Measurements from ENCODE around the gene LUC7L. TPM values are rescaled to one million over a fixed set of nuclear protein-coding genes. Genes with fewer than 3 reads are reported as not detected.

Gene LUC7L
- polyA plus RNA-seq, 2 of the 4 experiments (the other 2 are of a cell fraction) = 51.6 to 67.6 TPM

Small RNA genes within 50 kb of the gene (small RNA-seq; reads per million reads assigned to genes)
- gene RF00019 = 0 reads per million in 6 experiments

Other genes with a start within 250 kb of the LUC7L start
- gene POLR3K, start 175.8 kb downstream of the LUC7L start, polyA plus RNA-seq (2011; rRNA removed) = 46.9 and 50.9 TPM in 2 replicates
- gene POLR3K, start 175.8 kb downstream of the LUC7L start, polyA plus RNA-seq (2017; fragmentation: RNase III; extraction: RNeasy Plus Mini Kit Qiagen cat#74134 plus additional on column Dnase treatment) = 45.6 to 51.8 TPM (median 47.6 TPM) in 3 replicates
- gene SNRNP25, start 175.6 kb downstream of the LUC7L start, polyA plus RNA-seq (2011; rRNA removed) = 43.5 and 45.0 TPM in 2 replicates
- 82.1 to 83.0 TPM (median 82.2 TPM) in 3 replicates for gene SNRNP25, start 175.6 kb downstream of the LUC7L start, polyA plus RNA-seq (2017; fragmentation: RNase III; extraction: RNeasy Plus Mini Kit Qiagen cat#74134 plus additional on column Dnase treatment)
- gene RHBDF1, start 156.8 kb downstream of the LUC7L start, polyA plus RNA-seq (2011; rRNA removed) = 13.5 and 17.9 TPM in 2 replicates
- 17.5 to 20.5 TPM (median 19.2 TPM) in 3 replicates for gene RHBDF1, start 156.8 kb downstream of the LUC7L start, polyA plus RNA-seq (2017; fragmentation: RNase III; extraction: RNeasy Plus Mini Kit Qiagen cat#74134 plus additional on column Dnase treatment)
- gene MPG, start 151.2 kb downstream of the LUC7L start, polyA plus RNA-seq (2011; rRNA removed) = 25.5 and 28.2 TPM in 2 replicates
- 42.3 to 54.3 TPM (median 47.6 TPM) in 3 replicates for gene MPG, start 151.2 kb downstream of the LUC7L start, polyA plus RNA-seq (2017; fragmentation: RNase III; extraction: RNeasy Plus Mini Kit Qiagen cat#74134 plus additional on column Dnase treatment)
- gene NPRL3, start 90.8 kb downstream of the LUC7L start, polyA plus RNA-seq (2011; rRNA removed) = 15.8 and 17.0 TPM in 2 replicates
- gene NPRL3, start 90.8 kb downstream of the LUC7L start, polyA plus RNA-seq (2017; fragmentation: RNase III; extraction: RNeasy Plus Mini Kit Qiagen cat#74134 plus additional on column Dnase treatment) = 24.6 to 28.4 TPM (median 25.9 TPM) in 3 replicates
- not detected in 2 replicates for gene HBZ, start 76.8 kb downstream of the LUC7L start, polyA plus RNA-seq (2011; rRNA removed)
- gene HBZ, start 76.8 kb downstream of the LUC7L start, polyA plus RNA-seq (2017; fragmentation: RNase III; extraction: RNeasy Plus Mini Kit Qiagen cat#74134 plus additional on column Dnase treatment) = not detected in 3 replicates
- not detected in 2 replicates for gene HBM, start 63.5 kb downstream of the LUC7L start, polyA plus RNA-seq (2011; rRNA removed)
- gene HBM, start 63.5 kb downstream of the LUC7L start, polyA plus RNA-seq (2017; fragmentation: RNase III; extraction: RNeasy Plus Mini Kit Qiagen cat#74134 plus additional on column Dnase treatment) = not detected in 3 replicates
- 0.20 and 0.26 TPM in 2 replicates for gene HBA2, start 56.6 kb downstream of the LUC7L start, polyA plus RNA-seq (2011; rRNA removed)
- gene HBA2, start 56.6 kb downstream of the LUC7L start, polyA plus RNA-seq (2017; fragmentation: RNase III; extraction: RNeasy Plus Mini Kit Qiagen cat#74134 plus additional on column Dnase treatment) = 0.23 to 0.68 TPM in 2 of 3 replicates, not detected in the other
- gene HBA1, start 52.8 kb downstream of the LUC7L start, polyA plus RNA-seq (2011; rRNA removed) = not detected in 2 replicates
- 0.51 to 1.3 TPM (median 0.58 TPM) in 3 replicates for gene HBA1, start 52.8 kb downstream of the LUC7L start, polyA plus RNA-seq (2017; fragmentation: RNase III; extraction: RNeasy Plus Mini Kit Qiagen cat#74134 plus additional on column Dnase treatment)
- 2.0 and 2.3 TPM in 2 replicates for gene HBQ1, start 49.0 kb downstream of the LUC7L start, polyA plus RNA-seq (2011; rRNA removed)
- 2.8 to 4.7 TPM (median 3.2 TPM) in 3 replicates for gene HBQ1, start 49.0 kb downstream of the LUC7L start, polyA plus RNA-seq (2017; fragmentation: RNase III; extraction: RNeasy Plus Mini Kit Qiagen cat#74134 plus additional on column Dnase treatment)
- 25.6 and 27.4 TPM in 2 replicates for gene FAM234A, start 5.4 kb upstream of the LUC7L start, polyA plus RNA-seq (2011; rRNA removed)
- gene FAM234A, start 5.4 kb upstream of the LUC7L start, polyA plus RNA-seq (2017; fragmentation: RNase III; extraction: RNeasy Plus Mini Kit Qiagen cat#74134 plus additional on column Dnase treatment) = 52.3 to 54.9 TPM (median 53.3 TPM) in 3 replicates
- gene RGS11, start 46.5 kb upstream of the LUC7L start, polyA plus RNA-seq (2011; rRNA removed) = 2.1 and 2.6 TPM in 2 replicates
- gene RGS11, start 46.5 kb upstream of the LUC7L start, polyA plus RNA-seq (2017; fragmentation: RNase III; extraction: RNeasy Plus Mini Kit Qiagen cat#74134 plus additional on column Dnase treatment) = 4.2 to 6.7 TPM (median 5.3 TPM) in 3 replicates
- gene ARHGDIG, start 51.1 kb upstream of the LUC7L start, polyA plus RNA-seq (2011; rRNA removed) = 0.82 and 1.1 TPM in 2 replicates
- gene ARHGDIG, start 51.1 kb upstream of the LUC7L start, polyA plus RNA-seq (2017; fragmentation: RNase III; extraction: RNeasy Plus Mini Kit Qiagen cat#74134 plus additional on column Dnase treatment) = 1.3 to 1.9 TPM (median 1.4 TPM) in 3 replicates
- gene PDIA2, start 53.7 kb upstream of the LUC7L start, polyA plus RNA-seq (2011; rRNA removed) = 0.21 and 0.45 TPM in 2 replicates
- 0.42 to 0.82 TPM (median 0.52 TPM) in 3 replicates for gene PDIA2, start 53.7 kb upstream of the LUC7L start, polyA plus RNA-seq (2017; fragmentation: RNase III; extraction: RNeasy Plus Mini Kit Qiagen cat#74134 plus additional on column Dnase treatment)
- 8.7 and 8.9 TPM in 2 replicates for gene AXIN1, start 123.3 kb upstream of the LUC7L start, polyA plus RNA-seq (2011; rRNA removed)
- 18.1 to 19.3 TPM (median 18.6 TPM) in 3 replicates for gene AXIN1, start 123.3 kb upstream of the LUC7L start, polyA plus RNA-seq (2017; fragmentation: RNase III; extraction: RNeasy Plus Mini Kit Qiagen cat#74134 plus additional on column Dnase treatment)
- gene MRPL28, start 141.1 kb upstream of the LUC7L start, polyA plus RNA-seq (2011; rRNA removed) = 115 and 130 TPM in 2 replicates
- gene MRPL28, start 141.1 kb upstream of the LUC7L start, polyA plus RNA-seq (2017; fragmentation: RNase III; extraction: RNeasy Plus Mini Kit Qiagen cat#74134 plus additional on column Dnase treatment) = 139 to 144 TPM (median 139 TPM) in 3 replicates
- gene PGAP6, start 152.5 kb upstream of the LUC7L start, polyA plus RNA-seq (2011; rRNA removed) = 25.9 and 36.0 TPM in 2 replicates
- 32.3 to 38.1 TPM (median 36.2 TPM) in 3 replicates for gene PGAP6, start 152.5 kb upstream of the LUC7L start, polyA plus RNA-seq (2017; fragmentation: RNase III; extraction: RNeasy Plus Mini Kit Qiagen cat#74134 plus additional on column Dnase treatment)
- 229 and 239 TPM in 2 replicates for gene NME4, start 167.8 kb upstream of the LUC7L start, polyA plus RNA-seq (2011; rRNA removed)
- gene NME4, start 167.8 kb upstream of the LUC7L start, polyA plus RNA-seq (2017; fragmentation: RNase III; extraction: RNeasy Plus Mini Kit Qiagen cat#74134 plus additional on column Dnase treatment) = 301 to 349 TPM (median 339 TPM) in 3 replicates
- gene DECR2, start 172.4 kb upstream of the LUC7L start, polyA plus RNA-seq (2011; rRNA removed) = 15.5 and 17.9 TPM in 2 replicates
- gene DECR2, start 172.4 kb upstream of the LUC7L start, polyA plus RNA-seq (2017; fragmentation: RNase III; extraction: RNeasy Plus Mini Kit Qiagen cat#74134 plus additional on column Dnase treatment) = 31.0 to 38.0 TPM (median 34.2 TPM) in 3 replicates
- gene RAB11FIP3, start 196.2 kb upstream of the LUC7L start, polyA plus RNA-seq (2011; rRNA removed) = 6.7 and 9.7 TPM in 2 replicates
- 18.0 to 19.1 TPM (median 18.4 TPM) in 3 replicates for gene RAB11FIP3, start 196.2 kb upstream of the LUC7L start, polyA plus RNA-seq (2017; fragmentation: RNase III; extraction: RNeasy Plus Mini Kit Qiagen cat#74134 plus additional on column Dnase treatment)